NCI-H1930 (cell line): ENCODE measurements around the gene ALOX12.
"Not testable (repeated sequence)": the region's sequence is repeated elsewhere in the genome, so short reads cannot be mapped to it uniquely, and the experiment has no call there.

ENCODE experiments used
- DNase-seq, 2 experiments: peaks; one replicate each; lab custom pipeline; 2025; lab: John Stamatoyannopoulos, UW

Gene ALOX12

GRCh38 chr17:7046127-7046724 is 50.4 kb downstream of the ALOX12 start:
- no peak for DNase-seq

DNA sequence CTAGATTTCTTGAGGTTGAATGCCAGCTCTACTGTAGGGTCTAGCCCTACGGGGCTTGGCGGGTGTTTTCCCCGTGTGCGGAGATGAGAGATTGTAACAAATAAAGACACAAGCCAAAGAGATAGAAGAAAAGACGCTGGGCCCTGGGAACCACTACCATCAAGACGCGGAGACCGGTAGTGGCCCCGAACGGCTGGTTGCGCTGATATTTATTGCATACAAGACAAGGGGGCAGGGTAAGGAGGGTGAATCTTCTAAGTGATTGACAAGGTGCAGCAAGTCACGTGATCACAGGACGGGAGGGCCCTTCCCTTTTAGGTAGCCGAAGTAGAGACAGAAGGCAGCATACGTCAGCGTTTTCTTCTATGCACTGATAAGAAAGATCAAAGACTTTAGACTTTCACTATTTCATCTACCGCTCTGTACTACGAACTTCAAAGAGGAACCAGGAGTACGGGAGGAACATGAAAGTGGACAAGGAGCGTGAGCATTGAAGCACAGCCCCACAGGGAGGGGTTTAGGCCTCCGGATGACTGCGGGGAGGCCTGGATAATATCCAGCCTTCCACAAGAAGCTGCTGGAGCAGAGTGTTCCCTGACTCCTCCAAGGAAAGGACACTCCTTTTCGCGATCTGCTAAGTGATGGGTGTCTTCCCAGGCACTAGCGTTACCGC is 51.0 kb downstream of the ALOX12 start:
- DNase-seq = not testable (repeated sequence)

GRCh38 chr17:7047566-7047965 is 51.7 kb downstream of the ALOX12 start:
- no peak for DNase-seq

GRCh38 chr17:7048968-7049367 is 53.1 kb downstream of the ALOX12 start:
- no peak for DNase-seq

- DNase-seq = not testable (repeated sequence)
These were observed 54.7 kb downstream of the ALOX12 start for GRCh38 chr17:7050583-7050982.

DNA sequence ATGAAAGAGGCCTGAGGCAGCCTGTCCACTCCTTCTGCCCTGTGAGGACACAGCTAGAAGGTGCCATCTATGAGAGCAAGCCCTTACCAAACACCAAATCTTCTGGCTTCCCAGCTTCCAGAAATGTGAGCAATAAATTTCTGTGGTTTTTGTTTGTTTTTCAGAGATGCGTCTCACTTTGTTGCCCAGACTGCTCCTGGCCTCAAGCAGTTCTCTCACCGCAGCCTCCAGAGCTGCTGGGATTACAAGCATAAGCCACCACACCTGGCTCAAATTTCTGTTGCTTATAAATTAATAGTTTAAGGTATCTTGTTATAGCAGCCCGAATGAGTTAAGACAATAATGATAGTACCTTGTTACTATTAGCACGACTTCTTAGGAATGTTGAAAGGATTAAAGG is 60.5 kb downstream of the ALOX12 start:
- no peak for DNase-seq

DNA sequence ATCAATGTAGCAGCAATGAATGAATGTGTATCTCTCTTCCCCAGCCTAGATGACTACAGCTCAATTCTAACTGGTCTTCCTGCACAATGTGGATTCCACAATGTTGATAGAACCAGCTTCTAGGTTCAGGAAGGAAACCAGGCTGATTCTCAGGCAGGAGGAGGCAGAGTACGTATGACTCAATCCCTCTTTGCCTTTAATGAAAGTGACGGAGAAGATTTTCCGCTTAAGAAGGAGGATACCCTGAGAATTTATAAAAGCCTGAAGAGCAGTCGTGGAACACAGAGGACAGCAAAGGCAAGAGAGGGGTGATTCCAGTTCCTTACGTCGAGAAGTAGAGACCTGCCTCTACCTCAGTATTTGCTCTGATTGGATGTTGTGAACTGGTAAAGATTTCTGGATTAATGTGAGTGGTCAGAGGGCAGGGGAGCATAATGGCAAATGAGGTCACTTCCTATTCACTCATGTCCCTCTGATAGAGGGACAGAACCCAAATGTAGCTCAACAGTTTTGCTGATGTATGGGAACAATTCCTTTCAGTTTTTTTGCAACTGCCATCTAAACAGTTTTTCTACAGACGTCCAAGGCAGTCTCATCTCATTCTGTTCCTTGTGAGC is 63.1 kb downstream of the ALOX12 start:
- no peak for DNase-seq
